Lower lobe of right lung (tissue), 2 donors: Measurements from ENCODE around the gene VDAC2. TPM values are rescaled to one million over a fixed set of nuclear protein-coding genes. Genes with fewer than 3 reads are reported as not detected.

Source experiments
- ATAC-seq, 2 donors: fragments of 200-7000 bp; cut with Tn5 transposase; one replicate each; pipeline ENCODE4 v1.9.1; 2020 to 2022; ENCODE audit warnings: mild to moderate bottlenecking in 2 of 2, moderate library complexity in 2 of 2
- DNase-seq: peaks from one replicate; pipeline ENCODE4 v3.0.0-alpha.2; 2020
- H3K27ac ChIP-seq: fragments of 200-600 bp; one replicate; pipeline ENCODE4 v1.8.0; 2022
- H3K27me3 ChIP-seq: fragments of 200-600 bp; one replicate; pipeline ENCODE4 v1.8.0; 2022; ENCODE audit warnings: low read depth
- H3K36me3 ChIP-seq: fragments of 200-600 bp; one replicate; pipeline ENCODE4 v1.8.0; 2022; ENCODE audit warnings: mild to moderate bottlenecking
- H3K4me1 ChIP-seq: fragments of 200-600 bp; one replicate; pipeline ENCODE4 v1.8.0; 2022
- H3K4me3 ChIP-seq: fragments of 200-600 bp; one replicate; pipeline ENCODE4 v1.8.0; 2022; ENCODE audit warnings: mild to moderate bottlenecking
- H3K9me3 ChIP-seq: fragments of 200-600 bp; one replicate; pipeline ENCODE4 v1.8.0; 2022
- intact Hi-C: fragments of 100-400 bp; cut with DNase I; formaldehyde crosslinking; loops from one replicate; pipeline ENCODE4 v1.11.0; 2022
- total RNA-seq: library from RNA; stranded (reverse); fragmentation: NEBNext Ultra II Directional; extraction: Animal tissue kit (Norgen Biotek cat#: 25700); gene quantifications from one replicate; pipeline ENCODE4 v1.2.1, GENCODE V29; 2021
- TF ChIP-seq, protein P1 (sequence below): fragments of 200-600 bp; IDR thresholded peaks from one replicate; pipeline ENCODE4 v1.8.0; 2022; ENCODE audit warnings: antibody characterized with exemption, mild to moderate bottlenecking
- donor health status: DM: no; HTN: yes; CAD: no; lungs with severe emphysema.

Gene VDAC2
- total RNA-seq, 1 donor from 2014 or later: 120 TPM

DNA sequence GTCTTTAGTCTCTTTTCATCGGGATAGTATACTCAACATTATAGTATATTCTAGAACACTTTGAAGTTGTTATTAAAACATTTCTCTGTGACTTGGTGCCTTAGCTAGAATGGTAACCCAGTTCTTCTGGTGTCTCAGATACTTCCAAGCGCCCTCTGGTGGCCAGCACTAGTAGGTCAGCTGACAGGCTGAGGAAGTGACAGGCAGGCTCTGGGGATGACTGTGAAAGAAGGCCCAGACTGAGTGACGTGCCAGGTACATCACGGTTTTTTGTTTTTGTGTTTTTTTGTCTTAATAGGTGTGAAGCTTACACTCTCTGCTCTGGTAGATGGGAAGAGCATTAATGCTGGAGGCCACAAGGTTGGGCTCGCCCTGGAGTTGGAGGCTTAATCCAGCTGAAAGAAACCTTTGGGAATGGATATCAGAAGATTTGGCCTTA, 20.0 kb downstream of the VDAC2 start:
- Histone ChIP-seq H3K4me3 (no peak overlapping the region), H3K9me3 (no peaks in the 10 kb centered on the region), H3K36me3 (peaks cover 62% of the 10 kb centered on the region), H3K4me1 (peaks cover 45% of the 10 kb centered on the region), H3K27me3 (no peaks in the 10 kb centered on the region), H3K27ac (no peak overlapping the region)
- ATAC-seq (peak; percentile 34 to 40), DNase-seq (peak; percentile 95)
- TF ChIP-seq, protein P1, sequence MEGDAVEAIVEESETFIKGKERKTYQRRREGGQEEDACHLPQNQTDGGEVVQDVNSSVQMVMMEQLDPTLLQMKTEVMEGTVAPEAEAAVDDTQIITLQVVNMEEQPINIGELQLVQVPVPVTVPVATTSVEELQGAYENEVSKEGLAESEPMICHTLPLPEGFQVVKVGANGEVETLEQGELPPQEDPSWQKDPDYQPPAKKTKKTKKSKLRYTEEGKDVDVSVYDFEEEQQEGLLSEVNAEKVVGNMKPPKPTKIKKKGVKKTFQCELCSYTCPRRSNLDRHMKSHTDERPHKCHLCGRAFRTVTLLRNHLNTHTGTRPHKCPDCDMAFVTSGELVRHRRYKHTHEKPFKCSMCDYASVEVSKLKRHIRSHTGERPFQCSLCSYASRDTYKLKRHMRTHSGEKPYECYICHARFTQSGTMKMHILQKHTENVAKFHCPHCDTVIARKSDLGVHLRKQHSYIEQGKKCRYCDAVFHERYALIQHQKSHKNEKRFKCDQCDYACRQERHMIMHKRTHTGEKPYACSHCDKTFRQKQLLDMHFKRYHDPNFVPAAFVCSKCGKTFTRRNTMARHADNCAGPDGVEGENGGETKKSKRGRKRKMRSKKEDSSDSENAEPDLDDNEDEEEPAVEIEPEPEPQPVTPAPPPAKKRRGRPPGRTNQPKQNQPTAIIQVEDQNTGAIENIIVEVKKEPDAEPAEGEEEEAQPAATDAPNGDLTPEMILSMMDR: peak; percentile 94
- intact Hi-C loops: no loop called here

DNA sequence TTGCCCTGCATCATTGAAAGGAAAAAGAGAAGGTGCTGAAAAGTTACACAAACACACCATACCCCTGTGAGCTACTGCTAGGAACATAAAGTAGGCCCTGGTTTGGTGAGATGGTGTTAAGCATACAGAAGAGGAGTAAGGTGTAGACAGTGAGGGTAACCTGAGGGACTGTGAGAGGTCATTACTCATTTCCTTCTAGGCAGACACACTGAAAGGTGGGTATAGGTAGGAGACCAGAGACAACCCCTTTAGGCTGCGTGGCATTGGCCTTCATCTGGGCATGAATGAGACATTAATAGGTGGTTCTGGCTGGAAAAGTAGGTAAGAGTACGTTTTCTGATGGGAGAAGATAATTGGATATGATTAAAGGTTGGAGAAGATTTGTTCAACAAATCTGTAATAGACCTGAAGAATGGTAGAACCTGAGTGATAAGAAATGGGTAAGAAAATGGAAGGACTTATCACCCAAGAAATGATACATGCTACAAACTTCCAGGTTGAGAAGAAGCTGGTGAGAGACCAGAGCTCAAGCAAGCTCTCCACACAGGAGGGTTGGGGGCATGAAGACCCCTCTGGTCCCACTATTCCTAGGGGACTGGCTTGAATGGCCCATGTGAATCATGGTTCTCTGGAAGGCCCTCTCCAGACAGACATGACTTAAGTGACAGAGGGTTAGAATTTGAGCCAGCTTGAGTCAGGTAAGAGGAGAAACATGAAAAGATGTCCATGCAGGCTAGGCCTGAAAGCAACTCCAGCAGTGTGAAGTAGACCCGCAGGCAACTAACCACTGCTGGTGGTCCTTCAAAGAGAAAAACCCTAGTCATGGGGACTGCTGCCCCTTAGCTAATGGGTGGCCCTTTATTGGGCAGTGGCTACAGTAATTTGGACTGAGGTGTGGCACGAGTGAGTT, 21.3 kb downstream of the VDAC2 start:
- no peak overlapping the region for H3K4me3 ChIP-seq
- peaks cover 40% of the 10 kb centered on the region for H3K4me1 ChIP-seq
- no peak overlapping the region for H3K27ac ChIP-seq
- H3K36me3 ChIP-seq: peaks cover 57% of the 10 kb centered on the region
- no peaks in the 10 kb centered on the region for H3K9me3 ChIP-seq
- no peak for DNase-seq
- TF ChIP-seq, protein P1: no peak
- intact Hi-C loops: no loop called here
- H3K27me3 ChIP-seq: no peaks in the 10 kb centered on the region
- ATAC-seq: no peak

DNA sequence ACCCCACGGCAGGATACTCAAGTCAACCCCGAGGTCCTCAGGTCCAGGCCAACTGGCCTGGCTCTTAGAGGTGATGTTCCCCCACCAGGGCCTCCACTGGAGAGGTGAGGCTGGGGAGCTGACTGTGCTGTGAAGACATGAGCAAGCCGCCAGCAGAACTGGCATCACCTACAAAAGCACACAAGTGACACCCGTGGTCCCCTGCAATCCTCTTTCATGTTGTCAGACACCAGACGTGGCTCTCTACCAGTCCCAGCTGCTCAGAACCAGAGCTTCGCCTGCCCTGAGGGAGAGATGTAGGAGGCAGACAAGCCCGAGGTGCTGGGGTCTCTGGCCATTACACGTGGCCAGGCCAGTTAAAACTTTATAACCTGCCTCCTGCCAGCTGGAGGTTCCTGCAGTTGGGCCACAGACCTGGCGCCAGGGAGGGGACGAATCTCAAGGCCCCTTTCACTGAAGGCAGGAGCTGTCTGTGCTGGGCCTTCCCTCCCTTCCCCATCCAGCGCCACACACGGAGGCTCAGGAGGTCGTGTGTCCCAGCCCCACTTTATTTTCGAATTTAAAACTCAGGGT, 22.9 kb downstream of the VDAC2 start:
- ATAC-seq (no peak), DNase-seq (no peak)
- H3K9me3 ChIP-seq: no peaks in the 10 kb centered on the region
- no peaks in the 10 kb centered on the region for H3K27me3 ChIP-seq
- peaks cover 24% of the 10 kb centered on the region for H3K4me1 ChIP-seq
- intact Hi-C loops: no loop called here
- TF ChIP-seq, protein P1: no peak
- H3K36me3 ChIP-seq: peaks cover 47% of the 10 kb centered on the region
- H3K4me3 ChIP-seq: peak overlapping the region; percentile 97
- H3K27ac ChIP-seq: peak overlapping the region; percentile 77

DNA sequence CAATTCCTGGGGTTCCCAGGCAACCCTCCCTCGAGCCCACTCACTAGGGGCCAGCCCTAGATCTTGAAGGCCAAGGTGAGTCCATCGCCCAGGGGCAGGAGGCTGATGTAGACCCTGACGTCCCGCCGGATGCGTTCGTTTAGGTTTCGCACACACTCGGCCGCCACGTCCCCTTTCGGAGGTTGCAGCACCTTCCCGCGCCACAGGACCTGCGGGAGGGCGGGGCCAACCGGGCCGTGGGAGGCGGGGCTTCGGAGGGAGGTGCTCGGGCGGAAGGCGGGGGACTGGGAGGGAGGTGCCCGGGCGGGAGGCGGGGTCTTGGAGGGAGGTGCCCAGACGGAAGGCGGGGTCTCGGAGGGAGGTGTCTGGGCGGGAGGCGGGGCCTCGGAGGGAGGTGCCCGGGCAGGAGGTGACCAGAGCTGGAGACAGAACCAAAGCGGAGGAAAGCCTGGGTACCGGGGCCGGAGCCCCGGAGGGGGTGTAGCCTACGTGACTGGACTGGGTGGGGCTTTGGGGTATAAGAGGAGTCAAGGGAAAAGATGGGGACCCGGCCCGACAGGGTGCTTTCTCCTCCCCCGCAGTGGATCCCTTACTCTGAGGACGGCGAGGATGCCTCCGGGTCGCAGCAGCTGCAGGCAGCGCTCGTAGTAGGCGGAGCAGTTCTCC, 23.6 kb downstream of the VDAC2 start:
- peak; percentile 97 for DNase-seq
- intact Hi-C loops: no loop called here
- peaks cover 40% of the 10 kb centered on the region for H3K36me3 ChIP-seq
- H3K27me3 ChIP-seq: no peaks in the 10 kb centered on the region
- H3K4me3 ChIP-seq: peak overlapping the region; percentile 97
- peaks cover 19% of the 10 kb centered on the region for H3K4me1 ChIP-seq
- TF ChIP-seq, protein P1: no peak
- H3K9me3 ChIP-seq: no peaks in the 10 kb centered on the region
- peak overlapping the region; percentile 93 for H3K27ac ChIP-seq
- ATAC-seq: peak; percentile 90 to 93

DNA sequence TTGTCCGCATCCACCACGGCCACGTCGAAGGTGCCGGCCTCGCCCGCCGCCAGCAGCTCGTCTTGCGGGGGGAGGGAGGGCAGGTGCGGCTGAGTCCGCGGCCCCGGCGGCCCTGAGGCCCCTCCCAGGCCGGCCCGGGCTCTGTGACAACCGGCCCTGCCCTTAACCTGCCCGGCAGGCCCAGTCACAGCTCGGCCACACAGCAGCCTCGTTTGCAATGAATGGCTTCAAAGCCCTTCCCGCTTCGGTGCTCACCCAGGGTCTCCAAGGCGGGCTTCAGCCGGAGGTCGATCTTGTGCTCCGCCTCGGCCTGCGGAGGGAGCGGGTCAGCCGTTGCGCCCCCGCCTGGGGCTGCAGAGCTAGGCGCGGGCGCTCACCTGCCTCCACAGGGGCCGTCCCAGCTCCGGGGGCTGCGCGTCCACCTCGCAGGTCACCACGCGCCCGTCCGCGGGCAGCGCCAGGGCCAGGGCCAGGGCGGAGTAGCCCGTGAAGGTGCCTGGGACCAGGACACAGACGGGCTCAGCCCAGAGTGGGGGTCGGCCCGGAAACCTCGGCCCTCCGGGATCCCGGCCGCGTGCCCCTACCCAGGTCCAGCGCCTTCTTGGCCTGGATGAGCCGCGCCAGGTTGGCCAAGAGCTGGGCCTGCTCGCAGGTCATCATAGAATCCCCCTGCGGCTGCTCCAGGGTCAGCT, 24.2 kb downstream of the VDAC2 start:
- intact Hi-C loops: no loop called here
- no peak for DNase-seq
- Histone ChIP-seq H3K27ac (peak overlapping the region; percentile 93), H3K36me3 (peaks cover 35% of the 10 kb centered on the region), H3K9me3 (no peaks in the 10 kb centered on the region), H3K4me1 (peaks cover 19% of the 10 kb centered on the region), H3K27me3 (no peaks in the 10 kb centered on the region), H3K4me3 (peak overlapping the region; percentile 97)
- TF ChIP-seq, protein P1: no peak
- ATAC-seq: peak; percentile 52 to 55
